ENCODE measurements around the gene ADCY9.
"Not testable (repeated sequence)": the region's sequence is repeated elsewhere in the genome, so short reads cannot be mapped to it uniquely, and the experiment has no call there.

ADCY9 gene

DNA sequence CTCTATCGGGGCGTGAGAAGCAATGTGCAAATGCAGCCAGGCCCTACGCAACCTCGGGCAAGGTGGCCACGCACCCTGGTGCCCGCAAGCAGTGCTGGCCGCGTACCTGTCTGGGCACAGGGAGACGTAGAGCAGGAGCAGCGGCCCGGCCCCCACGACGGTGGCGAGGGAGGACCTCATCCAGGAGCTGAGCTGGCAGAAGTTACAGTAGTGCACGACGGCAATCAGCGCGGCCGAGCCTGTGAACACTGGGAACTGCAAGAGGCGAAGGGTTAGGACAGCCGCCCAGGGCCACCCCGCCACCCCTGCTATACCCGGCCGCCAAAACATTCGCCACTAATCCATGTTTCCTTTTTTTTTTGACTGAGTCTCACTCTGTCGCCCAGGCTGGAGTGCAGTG is 138.9 kb downstream of the ADCY9 start:
- no peak for DNase-seq (ENCODE audit: low read depth in 2 of 2)

DNA sequence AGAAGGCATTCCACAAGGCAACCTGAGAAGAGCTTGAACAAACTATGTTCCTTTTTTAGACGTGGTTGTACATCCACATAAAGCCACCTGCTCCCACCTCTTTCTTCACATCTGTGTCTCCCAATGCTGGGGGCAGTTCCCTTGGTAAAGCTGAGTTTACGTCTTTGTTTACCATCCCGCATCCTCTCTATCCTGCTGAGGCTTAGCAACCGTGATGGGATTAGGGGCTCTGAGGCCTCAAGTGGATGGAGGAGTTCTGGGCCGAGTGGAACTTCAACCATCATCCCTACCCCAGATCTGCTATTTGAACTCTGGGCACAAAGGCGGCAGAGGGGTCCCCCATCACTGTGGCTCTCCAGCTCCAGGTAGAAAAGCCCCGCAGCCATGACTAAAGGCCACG is 141.5 kb downstream of the ADCY9 start:
- no peak for DNase-seq (ENCODE audit: low read depth in 2 of 2)

DNA sequence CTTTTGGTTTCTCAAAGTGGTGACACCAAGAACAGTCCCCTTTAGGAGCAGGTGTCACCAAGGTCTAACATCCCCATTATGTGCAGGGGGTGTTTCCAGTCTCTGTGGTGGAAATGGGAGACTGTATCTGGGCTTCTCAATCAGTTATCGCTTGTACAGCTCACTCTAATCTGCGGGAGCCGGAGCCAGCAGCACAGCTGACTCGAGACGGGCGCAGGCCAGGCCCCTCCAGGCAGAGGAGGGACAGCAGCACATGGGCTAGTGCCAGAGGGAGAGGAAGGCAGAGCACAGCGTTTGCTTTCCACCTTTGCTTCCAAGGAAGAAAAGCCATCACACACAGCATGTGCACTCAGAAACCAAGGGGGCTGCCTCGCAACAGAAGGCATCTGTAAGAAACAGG is 144.5 kb downstream of the ADCY9 start:
- DNase-seq (ENCODE audit: low read depth in 2 of 2): no peak

DNA sequence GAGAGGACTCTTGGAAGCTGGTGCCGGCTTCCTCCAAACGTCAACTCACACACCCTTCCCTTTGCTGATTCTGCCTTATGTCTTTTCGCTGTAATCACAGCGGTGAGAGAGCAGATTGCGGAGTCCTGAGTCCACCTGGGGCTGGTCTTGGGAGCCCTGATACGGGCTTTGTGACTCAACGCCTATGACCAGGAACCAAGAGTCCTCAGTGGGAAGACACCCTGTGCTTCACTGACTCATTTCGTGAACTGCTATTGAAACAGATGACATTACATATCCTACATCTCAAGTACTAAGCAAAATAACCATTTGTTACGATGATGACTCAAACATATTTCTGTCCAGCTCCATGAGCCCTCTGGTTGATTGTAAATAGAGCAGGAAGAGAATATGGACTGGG is 145.0 kb downstream of the ADCY9 start:
- DNase-seq (ENCODE audit: low read depth in 2 of 2): no peak

DNA sequence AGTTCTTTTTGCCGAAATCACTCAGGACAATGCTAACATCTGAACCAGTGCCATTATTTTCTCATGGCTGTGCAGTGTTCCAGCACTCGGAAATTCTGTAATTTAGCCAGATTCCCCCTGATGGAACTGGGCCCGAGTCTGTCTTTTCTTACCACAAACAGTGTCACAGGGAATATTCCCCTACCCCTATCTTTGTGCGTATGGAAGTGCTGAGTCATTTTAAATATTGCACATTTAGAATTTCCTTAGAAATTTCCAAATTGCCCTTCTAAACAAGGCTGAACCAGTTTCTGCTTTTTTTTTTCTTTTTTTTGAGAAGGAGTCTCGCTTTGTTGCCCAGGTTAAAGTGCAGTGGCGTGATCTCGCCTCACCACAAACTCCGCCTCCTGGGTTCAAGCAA is 147.7 kb downstream of the ADCY9 start:
- no peak for DNase-seq (ENCODE audit: low read depth in 2 of 2)

DNA sequence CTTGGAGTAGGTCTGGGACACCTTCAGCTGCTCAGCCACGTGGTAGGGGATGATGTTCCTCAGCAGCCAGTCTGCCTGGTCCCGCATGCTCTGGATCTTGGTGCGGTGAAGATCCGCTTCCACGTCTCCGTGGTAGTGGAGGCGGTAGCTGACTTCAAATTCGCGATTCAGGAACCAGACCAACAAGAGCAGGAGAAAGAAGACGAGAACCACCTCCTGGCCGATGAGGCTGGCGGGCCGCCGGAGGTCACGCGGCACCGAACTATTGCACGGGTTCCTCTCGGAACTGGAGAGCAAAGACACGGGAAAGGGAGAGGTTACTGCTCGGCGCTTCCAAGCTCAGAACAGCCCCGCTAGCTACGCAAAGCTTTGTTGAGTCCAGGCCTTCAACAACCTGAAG is 149.6 kb downstream of the ADCY9 start:
- DNase-seq (ENCODE audit: low read depth in 2 of 2): no peak

DNA sequence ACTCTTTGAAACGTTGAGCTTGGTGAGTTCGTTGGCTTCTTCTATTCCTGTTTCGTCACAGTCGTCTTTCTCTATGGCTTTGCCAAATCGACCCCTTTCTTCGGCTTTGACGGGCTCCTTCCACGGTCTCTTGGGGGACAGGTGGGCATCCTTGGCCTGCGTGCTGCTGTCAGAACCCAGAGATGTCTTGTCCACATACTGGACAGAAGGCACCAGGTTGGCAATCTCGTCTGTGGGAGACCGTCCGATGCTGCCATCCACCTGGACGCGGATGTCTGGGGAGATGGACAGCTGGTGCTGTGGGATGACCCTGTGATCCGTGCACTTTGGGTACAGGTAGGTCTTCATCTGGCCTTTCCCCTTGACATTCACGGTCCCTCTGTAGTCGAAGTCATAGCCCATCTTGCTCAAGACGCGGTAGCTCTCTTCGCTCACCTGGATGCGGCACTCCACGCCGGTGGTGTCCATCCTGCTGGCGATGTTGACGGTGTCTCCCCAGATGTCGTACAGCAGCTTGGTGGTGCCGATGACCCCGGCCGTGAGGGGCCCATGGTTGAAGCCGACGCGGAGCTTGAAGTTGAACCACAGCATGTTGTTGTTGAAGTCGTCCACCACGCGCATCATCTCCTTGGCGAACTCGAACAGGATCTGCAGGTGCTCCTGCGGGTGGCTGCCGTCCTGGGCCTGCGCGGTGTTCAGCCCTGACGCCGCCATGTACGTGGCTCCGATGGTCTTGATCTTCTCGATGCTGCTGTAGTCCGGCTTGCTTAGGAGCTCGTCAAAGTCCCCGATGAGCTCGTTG is 150.3 kb downstream of the ADCY9 start:
- DNase-seq (ENCODE audit: low read depth in 2 of 2): no peak

DNA sequence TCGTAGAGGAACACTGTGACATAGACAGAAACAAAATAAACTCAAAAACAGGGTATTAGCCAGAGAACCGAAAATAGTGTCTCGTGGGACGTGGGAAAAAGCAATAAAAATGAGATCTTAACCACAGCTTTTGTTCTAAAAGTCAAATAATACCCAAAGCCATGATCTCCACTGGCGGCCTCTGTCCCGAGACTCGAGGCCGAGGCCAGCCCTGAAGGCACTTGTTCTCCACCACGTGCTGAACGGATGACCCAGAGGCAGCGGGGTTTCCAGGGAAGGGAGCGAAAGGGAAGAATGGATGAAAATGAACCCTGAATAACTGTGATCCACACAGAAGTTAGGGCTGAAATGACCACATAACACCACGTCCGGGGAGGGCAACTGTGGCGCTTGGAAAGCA is 150.9 kb downstream of the ADCY9 start:
- DNase-seq (ENCODE audit: low read depth in 2 of 2): no peak

DNA sequence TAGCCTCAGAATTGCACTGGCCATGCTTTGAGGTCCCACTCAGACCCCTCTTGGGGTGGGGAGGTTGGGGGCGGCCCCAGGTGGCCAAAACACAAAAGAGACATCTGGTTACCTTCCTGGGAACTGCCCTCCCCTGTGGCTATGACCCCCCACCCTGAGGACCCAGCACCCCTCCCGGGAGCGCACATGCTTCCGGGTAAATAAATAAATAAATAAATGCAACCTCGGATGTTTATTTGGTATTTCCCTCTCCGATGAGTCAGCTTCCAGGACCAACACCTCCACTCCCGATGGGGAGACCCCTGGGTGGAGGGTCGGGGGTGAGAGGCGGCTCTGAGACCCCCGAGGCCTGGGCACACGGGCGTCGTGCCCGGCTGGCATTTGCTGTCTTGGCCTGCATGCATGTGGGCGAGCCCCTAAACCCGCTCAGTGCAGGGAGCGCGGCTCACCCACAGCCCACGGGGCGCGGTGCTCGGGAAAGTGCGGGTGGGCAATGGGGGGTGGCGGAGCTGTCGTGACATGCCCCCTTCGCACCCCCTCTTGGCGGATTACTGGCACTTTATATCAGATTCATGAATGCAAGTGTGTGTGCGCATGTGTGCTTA is 151.5 kb downstream of the ADCY9 start:
- no peak for DNase-seq (ENCODE audit: low read depth in 2 of 2)

DNA sequence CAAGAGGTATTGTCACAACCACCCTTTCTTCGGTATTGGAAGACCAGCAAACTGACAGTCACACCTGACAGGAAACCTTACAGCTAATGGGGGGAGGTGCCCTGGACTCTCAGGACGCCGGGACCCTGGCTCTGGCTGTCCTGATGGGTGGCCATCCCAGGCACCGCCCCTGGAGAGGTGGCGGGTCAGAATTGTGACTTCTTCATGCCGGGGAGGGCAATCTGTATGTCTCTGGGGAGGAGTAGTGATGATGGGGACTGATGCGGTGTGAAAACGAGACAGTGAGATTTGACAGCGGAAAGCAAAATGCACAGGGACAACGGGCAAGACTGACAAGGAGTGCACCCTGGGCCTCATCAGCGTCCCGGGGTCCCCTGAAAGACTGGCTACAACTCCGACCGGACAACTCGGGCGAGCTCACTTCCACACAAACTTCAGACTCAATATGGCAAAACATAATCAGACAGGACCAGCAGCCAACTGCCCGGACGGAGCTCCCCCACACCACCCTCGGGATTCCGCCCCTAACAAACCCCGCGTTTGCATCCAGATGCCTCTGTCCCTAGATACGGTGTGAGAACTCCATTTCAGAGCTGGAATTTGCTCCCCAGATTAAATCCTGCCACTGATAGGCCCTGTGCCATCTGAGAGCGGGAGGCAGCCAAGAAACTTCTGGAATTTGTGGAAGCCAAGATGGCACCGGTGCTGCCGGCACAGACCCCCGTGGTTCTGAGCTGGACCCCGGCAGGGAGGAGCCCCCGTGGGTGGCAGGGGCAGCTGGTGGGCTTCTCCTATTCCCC is 152.2 kb downstream of the ADCY9 start:
- DNase-seq (ENCODE audit: low read depth in 2 of 2): no peak

DNA sequence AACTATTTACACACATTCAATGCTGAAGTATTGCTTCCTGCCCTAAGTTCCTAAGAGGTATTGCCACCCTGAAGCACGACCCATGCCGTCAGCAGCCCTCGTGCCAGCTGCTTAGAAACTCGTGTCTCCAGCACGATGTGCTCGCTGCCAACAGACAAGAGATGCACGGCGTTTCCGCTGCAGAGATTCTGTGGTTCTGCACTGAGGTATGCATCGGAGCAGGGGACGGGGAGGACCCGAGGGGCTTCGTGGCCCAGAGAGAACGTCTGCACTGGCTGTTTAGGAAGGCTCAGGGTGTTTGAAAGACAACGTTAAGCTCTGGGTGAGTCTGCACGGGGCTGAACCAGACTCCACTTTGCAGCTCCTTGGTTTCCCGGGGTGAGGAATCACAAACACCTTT is 153.0 kb downstream of the ADCY9 start:
- DNase-seq (ENCODE audit: low read depth in 2 of 2): no peak

DNA sequence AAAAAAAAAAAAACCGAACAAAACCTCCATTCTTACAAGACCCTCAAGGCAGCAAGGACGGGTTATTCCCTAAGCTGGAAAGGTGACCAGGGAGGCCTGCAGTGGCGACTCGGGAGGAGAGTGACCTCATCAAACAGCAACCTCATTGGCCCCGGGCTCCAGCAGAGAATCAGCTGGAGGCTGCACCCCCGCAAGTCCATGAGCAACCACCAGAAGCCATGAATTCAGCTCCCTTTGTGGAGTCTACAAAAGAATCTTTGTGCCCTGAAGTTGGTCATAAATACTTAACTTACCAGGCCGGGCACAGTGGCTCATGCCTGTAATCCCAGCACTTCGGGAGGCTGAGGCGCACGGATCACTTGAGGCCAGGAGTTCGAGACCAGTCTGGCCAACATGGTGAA is 154.8 kb downstream of the ADCY9 start:
- no peak for DNase-seq (ENCODE audit: low read depth in 2 of 2)

DNA sequence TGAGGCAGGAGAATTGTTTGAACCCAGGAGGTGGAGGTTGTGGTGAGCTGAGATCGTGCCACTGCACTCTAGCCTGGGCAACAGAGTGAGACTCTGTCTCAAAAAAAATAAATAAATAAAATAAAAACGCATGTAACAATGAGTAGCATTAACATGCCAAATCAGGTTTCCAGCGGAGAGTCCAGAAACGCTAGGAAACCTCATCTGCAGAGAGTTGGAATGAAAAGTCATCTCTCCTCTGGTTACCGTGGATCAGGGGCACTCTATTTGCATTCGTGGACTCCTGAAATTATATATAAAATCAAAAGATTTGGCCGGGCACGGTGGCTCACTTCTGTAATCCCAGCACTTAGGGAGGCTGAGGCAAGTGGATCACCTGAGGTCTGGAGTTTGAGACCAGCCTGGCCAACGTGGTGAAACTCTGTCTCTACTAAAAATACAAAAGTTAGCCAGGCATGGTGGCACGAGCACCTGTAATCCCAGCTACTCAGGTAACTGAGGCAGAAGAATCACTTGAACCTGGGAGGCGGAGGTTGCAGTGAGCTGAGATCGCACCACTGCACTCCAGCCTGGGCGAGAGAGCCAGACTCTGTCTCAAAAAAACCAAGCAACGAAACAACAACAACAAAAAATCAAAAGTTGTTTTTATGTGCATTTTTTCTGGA is 156.2 kb downstream of the ADCY9 start:
- not testable (repeated sequence) for DNase-seq (ENCODE audit: low read depth in 2 of 2)

DNA sequence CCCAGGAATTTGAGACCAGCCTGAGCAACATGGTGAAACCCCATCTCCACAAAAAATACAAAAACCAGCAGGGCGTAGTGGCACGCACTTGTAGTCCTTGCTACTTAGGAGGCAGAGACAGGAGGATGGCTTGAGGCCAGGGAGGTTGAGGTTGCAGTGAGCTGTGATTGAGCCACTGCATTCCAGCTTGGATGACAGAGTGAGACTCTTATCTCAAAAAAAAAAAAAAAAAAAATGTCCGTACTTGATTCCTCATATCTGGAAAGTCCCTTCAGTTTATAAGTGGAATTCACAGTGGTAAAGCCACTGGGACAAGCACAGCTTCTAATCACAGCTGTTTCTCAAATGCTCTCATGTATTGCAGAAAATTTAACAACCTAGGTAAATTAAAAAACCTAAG is 157.1 kb downstream of the ADCY9 start:
- DNase-seq (ENCODE audit: low read depth in 2 of 2): no peak

DNA sequence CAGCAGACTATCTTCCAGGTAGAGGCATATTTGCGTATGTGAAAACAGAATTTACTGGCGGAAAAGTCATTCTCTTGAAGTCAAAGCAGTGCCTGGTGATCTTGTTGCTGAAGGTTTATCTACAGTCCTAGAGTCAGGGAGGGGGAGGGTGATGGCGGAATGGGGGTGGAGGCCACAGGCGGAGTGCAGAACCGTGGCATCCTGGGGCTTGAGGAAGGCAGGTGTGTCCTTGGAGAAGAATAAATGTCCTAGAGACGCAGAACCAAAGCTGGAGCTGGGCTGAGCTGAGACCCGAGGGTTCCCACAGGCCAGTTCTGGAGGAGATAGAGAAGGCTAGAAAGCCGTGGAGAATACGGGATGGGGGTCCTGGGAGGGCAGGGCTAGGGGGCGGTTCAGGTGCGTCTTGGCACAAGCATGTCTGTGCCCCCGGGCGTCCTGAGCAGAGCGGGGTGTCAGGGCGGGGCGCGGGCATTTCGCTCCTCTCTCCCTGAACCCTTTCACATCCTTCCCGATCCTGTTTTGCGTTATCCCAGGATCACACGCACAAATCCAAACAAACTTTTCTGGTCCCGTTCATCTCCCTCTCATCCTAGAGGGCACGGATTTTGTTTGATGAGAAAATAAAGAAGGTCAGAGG is 158.8 kb downstream of the ADCY9 start:
- DNase-seq (ENCODE audit: low read depth in 2 of 2): no peak

DNA sequence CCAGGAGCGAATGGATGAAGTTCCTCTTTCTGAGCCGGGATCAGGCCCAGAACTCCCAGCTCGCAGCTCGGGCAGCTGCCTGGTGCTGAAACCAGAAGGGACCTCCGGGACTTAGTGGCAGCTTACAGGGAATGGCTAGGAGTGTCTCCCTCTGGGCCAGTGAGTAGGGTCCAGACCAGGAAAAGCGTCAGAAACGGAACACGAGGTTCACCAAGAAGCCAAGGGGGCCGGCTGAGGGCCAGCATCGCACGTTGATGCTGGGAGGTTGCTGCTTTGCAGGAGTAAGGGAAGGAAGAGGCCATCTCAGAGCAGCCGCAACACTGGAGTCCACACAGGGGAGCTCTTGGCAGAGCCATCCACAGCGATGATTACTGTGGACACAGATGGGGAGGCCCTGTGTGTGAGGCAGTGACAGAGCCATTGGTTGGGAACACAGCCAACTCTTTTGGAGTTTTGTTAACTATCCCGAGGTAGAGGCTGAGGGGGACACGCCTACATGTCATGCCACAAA is 161.8 kb downstream of the ADCY9 start:
- DNase-seq (ENCODE audit: low read depth in 2 of 2): no peak

DNA sequence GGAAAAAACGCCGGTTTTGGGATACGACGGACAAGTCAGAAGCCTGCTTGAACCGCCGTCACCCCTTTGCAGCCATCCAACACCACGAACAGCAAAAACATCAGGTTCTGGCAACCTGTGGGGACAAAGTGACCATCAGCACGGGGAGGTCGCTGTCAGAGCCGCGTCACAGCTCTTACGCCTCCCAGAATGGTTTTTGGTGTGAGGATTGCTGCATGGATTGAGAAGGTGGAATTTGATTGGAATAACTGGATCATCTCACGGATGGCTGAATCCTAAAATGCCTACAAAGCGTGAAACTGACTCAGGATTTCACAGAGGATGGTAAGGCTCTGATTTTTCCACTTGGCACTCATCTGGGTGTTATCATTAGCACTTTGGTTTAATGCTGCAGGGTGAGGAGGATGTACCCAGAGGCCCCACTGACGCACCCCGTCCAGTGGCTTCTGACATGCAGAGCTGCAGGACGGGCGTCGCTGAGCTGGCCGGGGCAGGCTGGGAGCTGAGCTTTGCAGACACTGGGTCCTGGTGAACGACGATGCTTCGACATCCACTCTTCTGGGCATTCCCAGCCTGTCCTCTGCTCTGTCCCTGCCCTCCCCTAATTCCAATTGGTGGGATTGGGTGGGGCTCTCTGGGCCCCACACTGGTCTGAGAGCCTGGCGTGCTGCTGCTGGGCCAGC is 162.4 kb downstream of the ADCY9 start:
- DNase-seq (ENCODE audit: low read depth in 2 of 2): no peak

DNA sequence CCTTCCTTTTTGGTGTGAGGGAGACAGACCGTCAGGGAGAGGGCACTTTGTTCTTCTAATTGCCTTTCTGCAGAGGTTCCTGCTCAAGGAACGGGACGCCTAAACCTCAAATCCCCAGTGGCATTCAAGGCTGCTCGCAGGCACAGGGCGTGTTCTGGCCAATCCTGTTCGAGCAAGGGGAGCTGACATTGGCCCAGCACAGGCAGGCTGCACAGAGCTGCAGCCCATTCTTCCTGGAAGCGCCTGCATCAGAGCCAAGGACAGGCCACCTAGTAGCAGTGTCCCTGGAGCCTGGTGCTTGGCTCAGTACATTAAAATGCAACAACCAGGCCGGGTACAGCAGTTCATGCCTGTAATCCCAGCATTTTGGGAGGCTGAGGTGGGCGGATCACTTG is 163.5 kb downstream of the ADCY9 start:
- DNase-seq (ENCODE audit: low read depth in 2 of 2): no peak

DNA sequence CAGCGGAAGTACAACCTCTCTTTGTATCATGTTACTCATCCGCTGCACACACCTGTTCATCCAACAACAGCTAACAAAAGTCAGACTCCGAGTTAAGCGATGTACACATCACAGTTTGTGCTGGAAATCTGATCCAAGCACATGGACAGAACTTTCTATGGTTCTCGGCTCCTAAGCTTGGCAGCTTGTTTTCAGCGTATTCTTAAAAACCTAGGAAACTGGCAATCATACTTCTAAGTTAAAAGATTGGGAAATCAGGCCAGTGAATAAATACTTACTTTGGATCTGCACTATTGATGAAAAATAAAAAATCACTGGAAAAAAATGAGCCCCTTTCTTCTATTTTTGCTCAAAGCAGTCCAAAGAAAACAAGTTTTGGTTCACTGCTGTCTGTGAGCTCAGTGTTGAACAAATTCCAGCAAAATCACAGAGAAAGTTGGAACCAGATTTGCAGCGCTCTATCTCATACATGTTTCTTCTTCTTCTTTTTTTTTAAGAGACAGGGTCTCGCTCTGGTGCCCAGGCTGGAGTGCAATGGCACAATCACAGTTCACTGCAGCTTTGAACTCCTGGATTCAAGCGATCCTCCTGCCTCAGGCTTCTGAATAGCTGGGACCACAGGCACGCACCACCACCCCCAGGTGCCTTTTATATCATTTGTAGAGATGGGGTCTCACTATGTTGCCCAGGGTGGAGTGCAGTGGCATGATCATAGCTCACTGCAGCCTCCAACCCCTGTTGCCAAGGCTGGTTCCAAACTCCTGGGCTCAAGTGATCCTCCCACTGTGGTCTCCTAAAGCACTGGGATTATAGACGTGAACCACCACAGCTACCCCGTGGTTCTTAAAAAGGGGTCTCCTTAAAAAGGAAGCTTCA is 164.1 kb downstream of the ADCY9 start:
- DNase-seq (ENCODE audit: low read depth in 2 of 2): no peak

DNA sequence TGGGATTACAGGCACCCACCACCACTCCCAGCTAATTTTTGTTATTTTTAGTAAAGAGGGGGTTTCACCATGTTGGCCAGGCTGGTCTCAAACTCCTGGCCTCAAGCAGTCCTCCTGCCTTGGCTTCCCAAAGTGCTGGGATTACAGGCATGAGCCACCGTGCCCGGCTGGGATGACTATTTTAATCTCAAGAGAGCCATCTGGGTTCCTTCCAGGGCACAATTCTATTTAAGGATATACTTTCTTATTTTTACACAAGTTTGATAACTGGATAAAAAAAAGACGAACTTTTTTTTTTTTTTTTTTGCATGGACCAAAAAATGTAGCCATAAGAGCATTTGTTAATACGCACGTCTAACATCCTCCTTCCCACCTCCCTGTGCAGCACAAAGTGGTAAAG is 164.9 kb downstream of the ADCY9 start:
- DNase-seq (ENCODE audit: low read depth in 2 of 2): not testable (repeated sequence)
